ENCODE results near the gene BLM.
"Not testable (repeated sequence)": the region's sequence is repeated elsewhere in the genome, so short reads cannot be mapped to it uniquely, and the experiment has no call there.

Gene BLM

DNA sequence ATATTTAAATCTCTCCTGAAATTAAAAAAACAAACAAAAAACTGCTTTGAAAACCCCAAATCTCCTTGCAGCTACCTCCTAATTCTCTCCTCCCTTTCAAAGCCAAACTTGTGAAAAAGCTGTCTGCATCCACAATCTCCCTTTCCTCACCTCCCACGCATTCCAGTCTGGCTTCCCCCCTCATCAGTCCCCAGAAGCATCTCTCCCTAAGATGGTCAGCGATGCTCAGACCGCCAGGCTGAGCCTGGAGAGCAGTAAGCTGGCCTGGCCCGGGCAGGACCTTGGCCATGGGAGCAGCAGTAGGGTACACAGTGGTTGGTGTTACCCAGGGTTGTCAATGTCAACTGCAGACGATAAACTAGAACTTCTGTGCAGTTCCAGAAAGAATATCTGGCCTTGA lies 32.9 kb upstream of the BLM start:
- no peak for TF ChIP-seq POLR2A (IDR thresholded peaks at IDR 0.05; ENCODE audit: low read depth, low read length)
- FAIRE-seq (no peak), DNase-seq (ENCODE audit: insufficient read length, low spot score) (no peak)

DNA sequence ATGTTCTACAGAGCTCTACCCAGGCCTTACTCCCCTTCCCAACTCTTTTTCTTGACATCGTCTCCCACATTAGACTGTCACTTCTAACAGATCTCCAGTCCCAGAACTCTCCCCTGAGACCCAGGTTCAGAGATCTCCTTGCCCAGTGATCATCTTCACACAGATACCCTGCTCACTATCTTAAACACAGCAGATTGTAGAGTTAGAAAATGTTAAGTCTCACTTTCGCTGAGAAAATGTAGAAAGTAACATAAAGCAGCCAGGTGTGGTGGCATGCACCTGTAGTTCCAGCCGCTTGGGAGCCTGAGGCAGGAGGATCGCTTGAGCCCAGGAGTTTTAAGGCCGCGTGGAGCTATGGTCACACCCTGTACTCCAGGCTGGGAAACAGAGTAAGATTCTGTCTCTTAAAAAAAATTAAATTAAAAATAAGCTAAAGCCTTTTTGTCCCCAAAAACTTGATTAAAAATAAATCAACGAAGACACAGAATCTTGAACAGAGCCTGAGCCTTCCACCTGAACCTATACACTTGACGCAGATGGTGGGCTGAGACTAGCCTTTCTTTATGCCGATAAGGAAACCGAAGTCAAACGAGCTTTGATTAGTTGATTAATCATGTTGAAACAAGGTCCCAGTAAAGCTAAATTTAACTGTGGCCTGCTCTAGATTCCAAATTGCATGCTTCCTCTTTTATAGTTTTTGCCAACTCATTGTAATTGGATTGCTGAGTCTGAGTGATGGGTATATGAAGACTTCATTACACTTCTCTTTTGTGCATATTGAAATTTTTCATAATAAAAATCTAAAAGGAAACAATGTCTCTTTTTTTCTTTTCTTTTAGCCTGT lies 31.3 kb upstream of the BLM start:
- FAIRE-seq (no peak), DNase-seq (ENCODE audit: insufficient read length, low spot score) (no peak)
- TF ChIP-seq POLR2A (IDR thresholded peaks at IDR 0.05; ENCODE audit: low read depth, low read length) = no peak

DNA sequence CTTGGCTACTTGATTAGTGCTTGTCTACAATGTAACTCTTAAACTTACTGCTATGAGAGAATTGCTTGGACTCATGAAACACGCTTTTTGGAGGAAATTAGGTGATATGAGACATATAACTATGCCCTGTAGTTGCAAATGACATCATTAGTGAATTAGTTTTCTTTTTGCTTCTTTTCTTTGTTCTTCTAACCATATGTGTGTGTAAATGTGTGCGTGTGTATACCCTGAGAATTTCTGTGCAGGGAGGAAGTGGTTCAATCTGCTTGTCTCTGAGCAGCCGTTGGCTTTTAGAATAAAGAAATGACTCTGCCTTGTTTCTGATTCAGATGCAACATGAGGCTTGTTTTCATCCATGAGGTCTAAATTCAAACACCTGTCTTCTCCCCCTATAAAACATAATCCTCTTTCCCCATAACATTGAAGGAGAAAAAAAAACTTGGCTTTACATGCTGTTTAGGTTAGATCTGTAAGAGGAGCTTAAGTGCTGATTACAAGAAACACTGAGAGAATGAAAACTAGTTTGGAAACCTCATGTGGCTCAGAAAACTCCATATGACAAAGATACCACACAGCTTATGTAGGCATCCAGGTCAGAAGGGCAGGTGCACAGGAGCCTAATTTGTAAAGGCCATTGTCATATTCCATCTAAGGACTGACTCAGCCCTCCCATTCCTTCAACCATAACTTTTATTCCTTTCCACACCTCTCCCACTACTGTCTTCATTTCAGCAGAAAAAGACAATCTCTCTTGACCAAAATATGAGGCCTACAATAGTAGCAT lies 30.5 kb upstream of the BLM start:
- DNase-seq (ENCODE audit: insufficient read length, low spot score) (no peak), FAIRE-seq (no peak)
- TF ChIP-seq POLR2A (IDR thresholded peaks at IDR 0.05; ENCODE audit: low read depth, low read length) = no peak

DNA sequence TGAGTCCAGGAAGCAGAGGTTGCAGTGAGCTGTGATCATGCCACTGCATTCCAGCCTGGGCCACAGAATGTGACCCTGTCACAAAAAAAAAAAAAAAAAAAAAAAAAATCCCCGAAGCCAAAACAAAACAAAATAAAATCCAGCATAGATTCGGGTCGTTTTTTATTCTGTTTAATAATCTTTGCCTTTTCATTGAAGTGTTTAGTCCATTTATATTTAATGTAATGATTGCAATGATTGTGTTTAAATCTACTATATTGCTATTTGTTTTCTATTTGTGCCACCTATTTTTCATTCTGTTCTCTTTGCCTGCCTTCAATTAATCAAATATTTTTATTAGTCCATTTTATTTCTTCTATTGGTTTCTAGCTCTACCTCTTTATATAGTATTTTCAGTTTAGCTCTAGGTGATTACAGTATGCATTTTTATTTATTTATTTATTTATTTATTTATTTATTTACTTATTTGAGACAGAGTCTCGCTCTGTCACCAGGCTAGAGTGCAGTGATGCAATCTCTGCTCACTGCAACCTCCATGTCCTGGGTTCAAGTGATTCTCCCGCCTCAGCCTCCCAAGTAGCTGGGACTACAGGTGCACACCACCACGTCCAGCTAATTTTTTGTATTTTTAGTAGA lies 27.7 kb upstream of the BLM start:
- DNase-seq (ENCODE audit: insufficient read length, low spot score); FAIRE-seq: not testable (repeated sequence)

GRCh38 chr15:90690585-90690984 lies 26.6 kb upstream of the BLM start:
- no peak for FAIRE-seq
- DNase-seq (ENCODE audit: insufficient read length, low spot score) = no peak
- no peak for TF ChIP-seq POLR2A (IDR thresholded peaks at IDR 0.05; ENCODE audit: low read depth, low read length)

GRCh38 chr15:90691369-90691768 lies 25.8 kb upstream of the BLM start:
- TF ChIP-seq POLR2A (IDR thresholded peaks at IDR 0.05; ENCODE audit: low read depth, low read length) = no peak
- DNase-seq (ENCODE audit: insufficient read length, low spot score) (no peak), FAIRE-seq (no peak)

DNA sequence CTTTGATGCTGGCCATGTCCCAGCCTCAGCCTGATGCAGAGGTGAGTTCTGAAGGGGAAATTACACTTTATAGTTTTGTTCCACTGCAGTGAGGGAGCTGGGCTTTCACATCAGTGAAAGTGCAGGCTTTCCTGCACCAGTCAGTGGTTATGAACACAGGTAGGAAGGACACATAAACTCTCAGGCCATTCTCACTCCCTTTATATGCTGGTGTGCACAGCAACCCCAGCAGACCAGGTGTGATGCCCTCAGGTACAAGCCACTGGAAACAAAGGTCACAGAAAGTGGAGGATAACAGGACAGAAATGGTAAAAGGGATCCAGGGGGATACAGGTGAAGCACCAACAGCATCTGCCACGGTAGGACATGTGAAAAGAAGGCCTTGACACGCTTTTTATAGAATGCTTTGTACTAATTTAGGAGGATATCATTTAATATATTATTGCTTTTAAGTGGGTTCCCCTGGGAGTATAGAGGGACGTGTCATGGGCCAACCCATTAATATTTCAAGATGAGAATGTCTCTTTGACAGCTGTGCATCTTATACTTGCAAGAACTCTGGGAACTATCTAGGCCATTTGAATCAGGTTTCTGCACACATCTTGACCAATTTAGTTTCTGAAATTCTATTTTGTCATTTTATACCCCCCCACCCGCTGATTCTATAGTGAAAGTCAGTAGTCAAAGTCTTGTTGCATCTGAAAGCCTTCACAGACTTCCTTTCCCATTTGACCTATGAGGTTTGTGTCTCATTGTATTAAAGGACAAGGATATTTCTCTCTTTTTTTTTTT lies 25.0 kb upstream of the BLM start:
- no peak for FAIRE-seq
- no peak for DNase-seq (ENCODE audit: insufficient read length, low spot score)
- no peak for TF ChIP-seq POLR2A (IDR thresholded peaks at IDR 0.05; ENCODE audit: low read depth, low read length)

- no peak for FAIRE-seq
- no peak for TF ChIP-seq POLR2A (IDR thresholded peaks at IDR 0.05; ENCODE audit: low read depth, low read length)
- no peak for DNase-seq (ENCODE audit: insufficient read length, low spot score)
Measured at GRCh38 chr15:90694987-90695386, 22.2 kb upstream of the BLM start.

GRCh38 chr15:90697175-90697574 lies 20.0 kb upstream of the BLM start:
- FAIRE-seq (no peak), DNase-seq (ENCODE audit: insufficient read length, low spot score) (no peak)
- TF ChIP-seq POLR2A (IDR thresholded peaks at IDR 0.05; ENCODE audit: low read depth, low read length) = no peak

DNA sequence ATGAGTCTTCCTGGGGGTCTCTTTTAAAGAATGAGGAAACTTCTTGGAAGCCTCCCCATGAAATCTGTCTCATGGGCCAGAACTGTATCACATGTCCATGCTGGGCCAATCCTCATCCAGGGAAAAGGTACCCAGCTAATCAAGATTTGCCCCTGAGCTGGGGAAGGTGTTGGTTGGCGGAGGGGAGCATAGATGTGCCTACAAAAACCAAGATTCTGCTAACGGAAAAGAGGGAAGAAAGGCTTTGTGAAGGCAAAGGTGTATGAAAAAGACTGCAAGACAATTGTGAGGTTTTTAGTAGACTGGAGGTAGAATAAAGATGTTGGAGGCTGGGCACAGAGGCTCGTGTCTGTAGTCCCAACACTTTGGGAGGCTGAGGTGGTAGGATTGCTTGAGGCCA lies 18.5 kb upstream of the BLM start:
- FAIRE-seq = no peak
- DNase-seq (ENCODE audit: insufficient read length, low spot score) = no peak
- no peak for TF ChIP-seq POLR2A (IDR thresholded peaks at IDR 0.05; ENCODE audit: low read depth, low read length)

DNA sequence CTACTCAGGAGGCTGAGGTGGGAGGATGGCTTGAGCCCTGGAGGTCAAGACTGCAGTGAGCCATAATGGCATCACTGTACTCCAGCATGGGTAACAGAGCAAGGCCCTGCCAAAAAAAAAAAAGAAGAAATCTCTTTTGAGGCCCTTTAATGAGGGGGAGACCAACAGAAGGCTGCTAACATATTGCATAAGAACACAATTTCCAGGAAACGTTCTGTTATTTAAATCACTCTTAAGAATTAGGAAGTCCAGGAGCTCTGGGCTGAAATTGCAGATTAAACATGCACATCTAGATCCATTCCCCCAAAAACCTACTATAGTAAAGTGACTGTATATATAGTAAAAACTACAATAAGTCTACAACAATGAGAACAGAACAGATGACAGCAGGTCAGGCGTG lies 16.1 kb upstream of the BLM start:
- no peak for TF ChIP-seq POLR2A (IDR thresholded peaks at IDR 0.05; ENCODE audit: low read depth, low read length)
- no peak for FAIRE-seq
- no peak for DNase-seq (ENCODE audit: insufficient read length, low spot score)

- no peak for DNase-seq (ENCODE audit: insufficient read length, low spot score)
- FAIRE-seq = no peak
- TF ChIP-seq POLR2A (IDR thresholded peaks at IDR 0.05; ENCODE audit: low read depth, low read length) = no peak
Measured at GRCh38 chr15:90701880-90702630, 15.1 kb upstream of the BLM start.

DNA sequence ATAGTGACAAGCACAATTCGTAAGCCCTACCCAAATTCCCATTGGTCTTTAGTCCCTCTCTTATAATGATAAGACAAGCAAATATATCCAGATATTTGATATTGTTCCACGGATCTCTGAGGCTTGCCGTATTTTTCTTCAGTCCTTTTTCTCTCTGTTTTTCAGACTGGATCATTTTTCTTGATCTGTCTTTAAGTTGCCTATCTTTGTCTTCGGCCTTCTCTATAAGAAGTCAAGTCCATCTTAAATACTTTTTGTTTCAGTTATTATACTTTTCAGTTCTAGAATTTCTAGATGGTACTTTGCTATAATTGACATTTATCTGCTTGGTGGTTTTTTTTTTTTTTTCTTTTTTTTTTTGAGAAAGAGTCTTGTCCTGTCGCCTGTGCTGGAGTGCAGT lies 13.7 kb upstream of the BLM start:
- FAIRE-seq (no peak), DNase-seq (ENCODE audit: insufficient read length, low spot score) (no peak)
- no peak for TF ChIP-seq POLR2A (IDR thresholded peaks at IDR 0.05; ENCODE audit: low read depth, low read length)
